BJ (cell line): Measurements from ENCODE around the gene ANKRD35. TPM values are rescaled to one million over a fixed set of nuclear protein-coding genes. Genes with fewer than 3 reads are reported as not detected.

Experiments used
- CTCF ChIA-PET: fragments of 350-600 bp; formaldehyde crosslinking; extraction: SDS; loops from one replicate; lab custom pipeline; 2021; ENCODE audit warnings: antibody characterized with exemption, inconsistent platforms; lab: Yijun Ruan, JAX
- POLR2A ChIA-PET: fragments of 300-600 bp; sonication (Branson Sonifier 250); formaldehyde crosslinking; extraction: SDS; loops from one replicate; lab custom pipeline; 2021; ENCODE audit warnings: antibody characterized with exemption; lab: Charles Lee
- DNase-seq: peaks from one replicate; pipeline ENCODE4 v3.0.0-alpha.2; 2011; ENCODE audit warnings: low read depth
- H3K27me3 ChIP-seq: 2 replicates; pipeline ENCODE4 v1.6.0; 2011; ENCODE audit warnings: low read length; ENCODE audit not compliant: control insufficient read depth, insufficient read depth
- H3K36me3 ChIP-seq: 2 replicates; pipeline ENCODE4 v1.5.1; 2011; ENCODE audit warnings: low read length; ENCODE audit not compliant: control insufficient read depth, insufficient read depth
- H3K4me3 ChIP-seq: 2 replicates; pipeline ENCODE4 v1.5.1; 2011; ENCODE audit warnings: low read depth, mild to moderate bottlenecking, control low read depth, low read length
- polyA plus RNA-seq: library from polyadenylated mRNA; depleted of rRNA; stranded (reverse); fragments of >200 nt; gene quantifications from 2 replicates; pipeline ENCODE4 v1.2.3, GENCODE V29; 2011
- TF ChIP-seq, protein P1 (sequence below): IDR thresholded peaks from 2 replicates; pipeline ENCODE4 v1.5.1; 2011; ENCODE audit warnings: low read depth, mild to moderate bottlenecking, control low read depth, inconsistent platforms, low read length, moderate library complexity; ENCODE audit not compliant: insufficient read depth

Gene ANKRD35
- polyA plus RNA-seq, 1 experiment: 1.5 TPM

DNA sequence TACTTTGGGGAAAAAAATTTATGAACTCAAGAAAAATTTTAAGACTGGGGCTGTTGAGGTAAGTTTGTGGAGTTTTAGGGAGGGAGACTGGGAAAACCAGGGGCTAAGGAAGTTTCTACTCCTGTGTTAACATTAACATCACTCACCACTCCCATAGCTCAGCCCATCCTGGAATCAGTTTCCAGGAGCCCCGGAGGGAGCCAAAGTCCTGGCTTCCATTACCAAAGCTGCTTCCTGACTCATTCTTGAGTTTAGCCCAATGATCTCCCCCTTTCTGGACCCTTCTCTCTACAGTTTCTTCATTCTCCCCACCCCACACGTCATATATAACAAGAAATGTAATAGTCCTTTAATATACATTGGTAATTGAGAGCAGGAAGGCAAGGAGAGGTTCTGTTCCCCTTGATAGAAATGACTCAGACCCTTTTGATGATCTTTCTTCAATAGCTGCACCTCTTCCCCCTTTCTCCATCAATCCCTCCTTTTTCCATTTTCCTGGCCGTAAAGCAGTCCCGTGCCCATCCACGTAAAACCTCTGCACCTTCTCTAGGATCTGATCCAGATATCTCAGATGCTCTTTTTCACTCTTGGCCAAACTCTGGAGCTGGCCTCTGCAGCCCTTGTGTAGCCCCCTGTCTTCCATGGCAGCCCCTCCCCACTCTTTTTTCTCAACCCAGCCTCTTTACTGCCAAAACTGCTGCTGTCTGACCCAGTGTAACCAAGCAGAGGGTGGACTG lies 22.2 kb downstream of the ANKRD35 start:
- Histone ChIP-seq H3K4me3 (no peak overlapping the region), H3K36me3 (no peaks in the 10 kb centered on the region), H3K27me3 (no peaks in the 10 kb centered on the region)
- TF ChIP-seq, protein P1, sequence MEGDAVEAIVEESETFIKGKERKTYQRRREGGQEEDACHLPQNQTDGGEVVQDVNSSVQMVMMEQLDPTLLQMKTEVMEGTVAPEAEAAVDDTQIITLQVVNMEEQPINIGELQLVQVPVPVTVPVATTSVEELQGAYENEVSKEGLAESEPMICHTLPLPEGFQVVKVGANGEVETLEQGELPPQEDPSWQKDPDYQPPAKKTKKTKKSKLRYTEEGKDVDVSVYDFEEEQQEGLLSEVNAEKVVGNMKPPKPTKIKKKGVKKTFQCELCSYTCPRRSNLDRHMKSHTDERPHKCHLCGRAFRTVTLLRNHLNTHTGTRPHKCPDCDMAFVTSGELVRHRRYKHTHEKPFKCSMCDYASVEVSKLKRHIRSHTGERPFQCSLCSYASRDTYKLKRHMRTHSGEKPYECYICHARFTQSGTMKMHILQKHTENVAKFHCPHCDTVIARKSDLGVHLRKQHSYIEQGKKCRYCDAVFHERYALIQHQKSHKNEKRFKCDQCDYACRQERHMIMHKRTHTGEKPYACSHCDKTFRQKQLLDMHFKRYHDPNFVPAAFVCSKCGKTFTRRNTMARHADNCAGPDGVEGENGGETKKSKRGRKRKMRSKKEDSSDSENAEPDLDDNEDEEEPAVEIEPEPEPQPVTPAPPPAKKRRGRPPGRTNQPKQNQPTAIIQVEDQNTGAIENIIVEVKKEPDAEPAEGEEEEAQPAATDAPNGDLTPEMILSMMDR: no peak
- ChIA-PET CTCF (interaction anchor here (0.7 to 10.2 kb wide), 4 partner anchors 9 to 29 kb away, joined by 3 to 179 read pairs (median 4); partner anchors contain the start of gene NUDT17), POLR2A (no interaction called here)
- no peak for DNase-seq

DNA sequence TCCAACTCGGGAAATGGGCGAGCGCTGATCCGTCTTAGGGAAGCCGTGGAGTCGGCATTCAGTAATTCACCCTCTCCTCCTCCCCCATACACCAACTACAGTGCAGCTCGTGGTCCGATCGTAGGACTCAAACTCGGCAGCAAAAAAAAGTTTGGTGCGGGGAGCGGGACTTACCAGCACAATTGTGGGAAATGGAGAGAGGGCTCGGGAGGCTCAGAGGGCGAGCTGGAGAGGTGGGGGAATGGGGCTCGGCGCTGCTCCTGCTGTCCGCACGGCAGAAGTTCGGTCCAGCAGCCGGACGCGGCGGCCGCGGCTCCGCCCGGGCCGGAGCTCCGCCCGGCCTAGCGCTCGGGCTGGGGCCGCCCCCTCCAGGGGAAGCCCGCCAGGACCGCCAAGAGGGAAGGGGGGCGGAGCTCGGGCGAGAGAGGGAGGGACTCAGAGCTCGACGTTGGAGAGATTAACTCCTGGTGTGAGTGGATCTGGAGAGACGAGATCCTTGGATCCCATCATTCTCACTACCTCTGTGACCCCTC lies 26.1 kb downstream of the ANKRD35 start:
- H3K4me3 ChIP-seq: peak overlapping the region; percentile 90
- no peaks in the 10 kb centered on the region for H3K27me3 ChIP-seq
- peak; percentile 57 for DNase-seq
- peaks cover 11% of the 10 kb centered on the region for H3K36me3 ChIP-seq
- CTCF ChIA-PET: interaction anchor here (0.6 to 10.2 kb wide), 13 partner anchors 12 to 157 kb away, joined by 3 to 179 read pairs (median 3); partner anchors contain the start of genes ANKRD34A, ITGA10, NUDT17 and POLR3C
- POLR2A ChIA-PET: interaction anchor here (0.5 to 1.8 kb wide), 6 partner anchors 10 to 178 kb away, joined by 3 to 11 read pairs (median 4); no protein-coding TSS in a partner anchor
- TF ChIP-seq, protein P1: peak; percentile 21; the same call in 1 of the 2 replicates

DNA sequence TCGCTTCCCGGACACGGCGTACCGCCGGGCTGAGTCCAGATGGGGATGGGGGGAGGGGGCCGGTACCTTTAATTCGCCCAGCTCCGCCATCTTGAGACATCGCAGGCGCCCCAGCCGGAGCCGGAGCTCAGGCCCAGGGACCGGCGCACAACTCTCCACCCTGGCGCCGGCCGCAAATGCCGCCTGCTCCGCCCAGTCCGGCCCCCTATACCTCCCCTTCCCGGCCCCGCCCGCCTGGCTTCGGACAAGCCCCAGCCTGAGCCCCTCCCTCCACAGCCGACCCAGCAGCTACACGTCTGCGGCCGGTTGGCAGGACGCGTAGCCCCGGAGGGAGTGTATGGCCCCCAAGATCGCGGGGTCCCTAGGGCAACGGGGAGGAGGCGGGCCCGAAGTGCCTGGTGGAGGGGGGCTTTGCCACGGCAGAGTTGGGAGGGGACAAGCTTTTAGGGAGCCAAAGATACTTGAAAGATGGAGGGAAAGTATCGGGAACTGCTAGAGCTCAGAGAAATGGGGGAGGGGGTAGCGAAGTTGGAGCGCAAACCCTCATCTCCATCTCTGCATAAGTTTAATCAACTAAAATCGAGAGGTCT lies 26.7 kb downstream of the ANKRD35 start, which contains the start of gene PIAS3:
Gene PIAS3 (minus strand): TSS at position 181 of the 590 bp plus-strand sequence. CDS start 91 bp downstream, at position 90.
- peak; percentile 65 for DNase-seq
- CTCF ChIA-PET: interaction anchor here (0.6 to 10.2 kb wide), 16 partner anchors 9 to 1918 kb away, joined by 3 to 179 read pairs (median 4); partner anchors contain the start of genes ANKRD34A, ITGA10, NUDT17 and POLR3C
- H3K4me3 ChIP-seq: peak within 1 kb of the TSS; percentile 90
- H3K27me3 ChIP-seq: no peaks in the 10 kb centered on the region
- H3K36me3 ChIP-seq: peaks cover 12% of the 10 kb centered on the region
- TF ChIP-seq, protein P1: no peak
- POLR2A ChIA-PET: interaction anchor here (0.5 to 1.8 kb wide), 6 partner anchors 9 to 179 kb away, joined by 3 to 11 read pairs (median 4); no protein-coding TSS in a partner anchor

DNA sequence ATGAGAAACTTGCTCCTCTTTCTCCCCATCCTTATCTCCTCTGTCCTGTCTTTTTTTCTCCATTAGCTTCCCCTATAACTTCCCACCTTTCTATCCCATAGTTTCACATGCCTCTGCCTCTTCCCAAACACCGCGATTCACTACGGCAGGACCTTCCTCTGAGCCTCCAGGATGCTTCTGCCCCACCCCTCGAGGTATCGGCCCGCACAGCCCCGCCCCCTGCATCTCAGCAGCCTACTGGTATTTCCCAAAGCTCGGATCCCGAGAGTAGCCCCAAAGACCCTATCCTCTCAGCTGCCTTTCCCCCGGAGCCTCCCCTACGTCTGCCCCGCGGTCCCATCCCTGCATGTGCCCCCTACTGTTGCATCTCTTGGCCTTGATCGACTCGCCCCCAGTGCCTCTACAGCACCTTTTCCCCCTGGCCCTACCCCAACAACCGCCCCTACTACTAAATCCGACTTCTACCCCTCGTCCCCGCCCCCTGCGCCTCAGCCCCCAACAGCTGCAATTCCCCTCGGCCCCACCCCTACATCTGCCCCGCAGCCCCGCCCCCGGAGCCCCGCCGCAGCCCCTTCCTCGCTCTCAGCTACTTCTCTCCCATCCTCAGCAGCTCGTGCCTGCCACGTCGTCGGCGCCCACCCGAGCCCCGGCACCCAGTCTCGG lies 27.3 kb downstream of the ANKRD35 start:
- CTCF ChIA-PET: interaction anchor here (0.6 to 10.2 kb wide), 11 partner anchors 10 to 1918 kb away, joined by 3 to 179 read pairs (median 4); partner anchors contain the start of genes ANKRD34A, ITGA10, NUDT17 and POLR3GL

More for the DNA sequence above, 27.3 kb downstream of the ANKRD35 start:
- DNase-seq: no peak
- no peaks in the 10 kb centered on the region for H3K27me3 ChIP-seq
- H3K36me3 ChIP-seq: peaks cover 17% of the 10 kb centered on the region
- POLR2A ChIA-PET: interaction anchor here (0.6 to 1.8 kb wide), 6 partner anchors 9 to 159 kb away, joined by 3 to 11 read pairs (median 4); partner anchors contain the start of gene PEX11B
- H3K4me3 ChIP-seq: peak overlapping the region; percentile 90
- TF ChIP-seq, protein P1: 0 out of 2 replicates have a peak, but pooled peaks have one; percentile 1
